ENCODE results near the gene LAMB1.

The LAMB1 gene

GRCh38 chr7:108016841-108017775 is 14.1 kb upstream of the LAMB1 start:
- DNase-seq, result no peak

- no peak for DNase-seq
Measured at GRCh38 chr7:108015740-108016139, 12.8 kb upstream of the LAMB1 start.

- DNase-seq, result no peak
Measured at GRCh38 chr7:108014747-108015682, 12.1 kb upstream of the LAMB1 start.

- no peak for DNase-seq
Measured at GRCh38 chr7:108014215-108014614, 11.3 kb upstream of the LAMB1 start.

GRCh38 chr7:108012499-108013430 is 9.8 kb upstream of the LAMB1 start:
- no peak for DNase-seq

- no peak for DNase-seq
Measured at GRCh38 chr7:108010377-108010776, 7.4 kb upstream of the LAMB1 start.

- DNase-seq, result no peak
Measured at GRCh38 chr7:108009873-108010272, 6.9 kb upstream of the LAMB1 start.

- no peak for DNase-seq
Measured at GRCh38 chr7:108008827-108009226, 5.9 kb upstream of the LAMB1 start.

- DNase-seq, result no peak
Measured at GRCh38 chr7:108008240-108008639, 5.3 kb upstream of the LAMB1 start.

- DNase-seq, result no peak
Measured at GRCh38 chr7:108007762-108008161, 4.8 kb upstream of the LAMB1 start.

- no peak for DNase-seq
Measured at GRCh38 chr7:108007261-108007660, 4.3 kb upstream of the LAMB1 start.

- DNase-seq, result no peak
Measured at GRCh38 chr7:108004220-108005142, 1.5 kb upstream of the LAMB1 start.

GRCh38 chr7:108003599-108003935 is 606 bp upstream of the LAMB1 start:
- no peak for DNase-seq

GRCh38 chr7:108001764-108002725 is 916 bp downstream of the LAMB1 start:
- DNase-seq, result no peak

- DNase-seq, result no peak
Measured at GRCh38 chr7:108000875-108001763, 1.8 kb downstream of the LAMB1 start.

GRCh38 chr7:107999779-108000560 is 3.0 kb downstream of the LAMB1 start:
- no peak for DNase-seq

GRCh38 chr7:107998660-107999480 is 4.1 kb downstream of the LAMB1 start:
- DNase-seq, result no peak

Data from activated naive CD4-positive, alpha-beta T cell treated with anti-CD3 and anti-CD28 coated beads, Interleukin-2, amount 50 U/mL, for 16 hours (primary cell).